Ammon's horn (tissue), 1 donor: Measurements from ENCODE around the gene SDF2L1.
"Not testable (repeated sequence)": the region's sequence is repeated elsewhere in the genome, so short reads cannot be mapped to it uniquely, and the experiment has no call there.

ENCODE experiments used
- DNase-seq: peaks from one replicate; pipeline ENCODE4 v3.0.0-alpha.2; 2016; ENCODE audit warnings: low spot score

Gene SDF2L1

DNA sequence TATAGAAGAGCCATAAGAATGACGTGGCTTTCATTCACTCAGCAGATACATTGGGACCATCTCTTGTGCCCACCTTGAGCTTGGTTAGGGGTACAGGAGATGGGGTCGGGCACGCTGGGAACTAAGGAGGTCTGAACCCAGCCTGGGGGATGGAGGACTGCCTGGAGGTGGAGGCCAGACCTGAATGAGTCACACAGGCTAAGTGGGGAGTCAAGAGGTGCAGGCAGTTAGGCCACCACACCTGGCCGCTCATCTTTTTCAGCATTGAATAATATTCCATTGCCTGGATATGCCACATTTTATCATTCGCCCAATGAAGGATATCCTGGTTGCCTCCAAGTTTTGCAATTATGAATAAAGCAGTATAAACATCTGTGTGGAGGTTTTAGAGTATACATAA, 19.9 kb downstream of the SDF2L1 start:
- no peak for DNase-seq

DNA sequence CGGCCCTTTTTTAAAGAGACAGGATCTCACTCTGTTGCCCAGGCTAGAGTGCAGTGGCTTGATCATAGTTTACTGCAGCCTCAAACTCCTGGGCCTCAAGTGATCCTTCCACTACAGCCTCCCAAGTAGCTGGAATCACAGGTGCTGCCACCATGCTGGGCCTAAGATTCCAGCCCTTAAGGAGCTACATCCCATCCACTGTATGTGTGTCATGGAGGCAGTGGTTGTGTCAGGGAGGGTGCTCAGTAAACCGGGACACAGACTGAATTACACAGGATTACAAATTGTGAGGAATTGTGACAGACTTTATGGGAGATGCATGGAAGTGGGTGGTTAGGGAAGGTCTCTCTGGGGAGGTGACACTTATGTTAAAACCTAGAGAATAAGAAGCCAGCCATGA, 21.6 kb downstream of the SDF2L1 start:
- no peak for DNase-seq

DNA sequence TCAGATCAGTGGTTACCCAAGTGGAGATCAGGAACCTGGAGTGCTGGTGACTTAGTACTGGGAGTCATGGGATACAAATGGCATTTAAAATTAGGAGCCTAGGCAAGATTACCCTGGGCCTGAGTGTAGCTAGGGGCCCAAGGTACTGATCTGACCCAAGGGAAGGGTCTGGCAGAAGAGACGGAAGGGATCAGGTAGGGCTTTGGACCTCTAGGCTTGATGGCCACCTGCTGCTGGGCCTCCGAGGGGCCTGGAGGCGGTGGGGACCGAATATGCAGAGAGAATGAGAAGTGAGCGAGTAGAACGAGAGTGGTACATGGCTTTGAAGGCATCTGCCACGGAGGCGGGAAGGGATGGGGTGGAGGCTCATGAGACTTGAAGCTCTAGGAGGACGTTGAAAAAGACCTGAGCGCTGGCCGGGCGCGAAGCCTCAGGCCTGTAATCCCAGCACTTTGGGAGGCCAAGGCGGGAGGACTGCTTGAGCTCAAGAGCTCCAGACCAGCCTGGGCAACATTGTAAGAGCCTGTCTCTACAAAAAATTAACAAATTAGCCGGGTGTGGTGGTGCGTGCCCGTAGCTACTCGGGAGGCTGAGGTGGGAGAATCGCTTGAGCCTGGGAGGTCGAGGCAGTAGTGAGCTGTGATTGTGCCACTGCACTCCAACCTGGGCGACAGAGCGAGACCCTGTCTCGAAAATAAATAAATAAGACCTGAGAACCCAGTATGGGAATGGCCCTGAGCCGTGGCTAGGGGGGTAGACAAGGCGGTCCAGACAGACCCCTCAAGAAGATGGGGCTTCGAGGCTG, 23.1 kb downstream of the SDF2L1 start:
- DNase-seq, result no peak

DNA sequence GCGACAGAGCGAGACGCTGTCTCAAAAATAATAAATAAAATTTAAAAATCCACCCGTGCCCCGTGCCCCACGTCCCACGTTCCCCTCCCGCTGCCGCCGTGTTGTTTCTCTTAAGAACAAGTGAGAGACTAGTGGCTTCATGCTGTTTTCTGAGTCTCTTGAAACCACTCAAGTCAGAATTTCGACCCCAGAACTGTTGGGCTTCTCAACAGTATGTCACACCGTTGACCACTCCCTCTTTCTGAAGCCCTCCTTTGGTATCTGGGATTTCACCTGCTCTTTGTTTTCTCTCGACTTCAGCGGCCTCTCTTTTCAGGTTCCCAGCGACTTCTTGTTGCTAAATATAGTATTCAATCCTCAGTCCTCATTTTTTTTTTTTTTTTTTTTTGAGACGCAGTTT, 24.7 kb downstream of the SDF2L1 start:
- DNase-seq, result no peak

DNA sequence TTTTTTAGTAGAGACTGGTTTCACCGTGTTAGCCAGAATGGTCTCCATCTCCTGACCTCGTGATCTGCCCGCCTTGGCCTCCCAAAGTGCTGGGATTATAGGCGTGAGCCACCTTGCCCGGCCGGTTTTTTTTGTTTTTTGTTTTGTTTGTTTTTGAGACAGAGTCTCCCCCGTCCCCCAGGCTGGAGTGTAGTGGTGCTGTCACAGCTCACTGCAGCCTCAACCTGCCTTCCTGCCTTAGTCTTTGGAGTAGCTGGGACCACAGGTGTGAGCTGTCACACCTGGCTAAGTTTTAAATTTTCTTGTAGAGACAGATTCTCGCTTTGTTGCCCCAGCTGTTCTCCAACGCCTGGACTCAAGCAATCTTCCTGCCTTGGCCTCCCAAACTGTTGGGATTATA, 26.9 kb downstream of the SDF2L1 start:
- no peak for DNase-seq

DNA sequence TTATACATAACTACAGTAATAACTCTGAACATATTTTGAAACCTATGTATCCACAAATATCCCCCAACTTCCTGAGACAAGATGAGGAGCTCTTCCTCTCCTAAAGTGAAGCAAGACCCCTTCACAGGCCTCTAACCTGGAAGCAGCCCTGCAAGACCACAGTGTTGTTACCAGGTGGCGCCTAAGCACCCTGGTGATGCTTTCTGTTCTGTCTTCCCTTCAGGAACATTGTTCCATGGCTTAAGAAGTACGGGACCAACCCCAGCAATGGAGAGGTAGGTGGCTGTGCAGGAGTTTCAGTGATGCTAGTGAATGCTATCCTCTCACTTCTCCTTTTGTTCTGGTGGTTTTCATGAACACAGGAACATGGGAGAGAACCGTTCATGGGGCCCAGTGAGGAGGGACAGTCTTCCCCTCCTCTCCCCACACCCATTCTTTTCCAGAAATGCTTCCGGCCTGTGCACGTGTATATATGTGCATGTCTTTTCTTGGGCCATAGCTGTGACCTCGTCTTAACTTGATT, 30.1 kb downstream of the SDF2L1 start:
- DNase-seq, result no peak

DNA sequence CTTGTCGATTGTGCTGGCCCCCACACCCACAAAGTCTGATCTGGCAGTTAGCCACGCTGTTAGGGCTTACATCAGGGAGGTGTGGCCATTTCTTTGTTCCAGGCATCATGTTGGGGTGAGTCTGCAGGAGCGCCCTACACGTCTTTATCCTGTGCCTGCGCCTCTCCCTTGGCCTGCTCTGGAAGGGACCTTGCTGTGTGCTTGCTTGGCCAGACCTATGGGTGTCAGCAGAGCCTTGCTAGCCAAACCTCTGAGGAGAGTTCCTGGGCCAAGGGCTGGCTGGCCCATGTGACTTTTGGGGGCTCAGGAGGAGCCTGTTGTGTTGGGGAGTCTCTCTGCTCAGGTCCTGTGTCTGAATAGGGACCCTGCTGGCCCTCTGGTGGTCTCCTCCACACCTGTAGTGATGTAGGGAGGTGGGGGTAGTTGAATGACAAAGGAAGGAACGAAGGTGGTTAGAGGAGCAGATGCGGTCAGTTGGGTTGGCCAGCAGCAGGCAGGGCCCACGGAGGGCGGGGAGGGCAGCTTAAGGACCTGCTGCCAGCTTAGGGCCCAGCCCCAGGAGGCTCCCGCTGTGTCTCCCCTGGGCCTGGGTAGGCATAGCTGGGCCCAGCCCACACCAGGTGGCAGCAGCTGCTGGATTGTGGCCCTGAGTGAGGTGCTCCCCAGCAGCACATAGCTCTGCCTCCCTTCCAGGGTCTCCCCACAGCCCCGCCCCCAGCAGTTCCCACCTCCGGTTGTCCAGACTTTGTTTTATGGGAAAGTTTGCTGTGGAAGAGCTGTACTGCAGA, 31.6 kb downstream of the SDF2L1 start:
- DNase-seq, result no peak

DNA sequence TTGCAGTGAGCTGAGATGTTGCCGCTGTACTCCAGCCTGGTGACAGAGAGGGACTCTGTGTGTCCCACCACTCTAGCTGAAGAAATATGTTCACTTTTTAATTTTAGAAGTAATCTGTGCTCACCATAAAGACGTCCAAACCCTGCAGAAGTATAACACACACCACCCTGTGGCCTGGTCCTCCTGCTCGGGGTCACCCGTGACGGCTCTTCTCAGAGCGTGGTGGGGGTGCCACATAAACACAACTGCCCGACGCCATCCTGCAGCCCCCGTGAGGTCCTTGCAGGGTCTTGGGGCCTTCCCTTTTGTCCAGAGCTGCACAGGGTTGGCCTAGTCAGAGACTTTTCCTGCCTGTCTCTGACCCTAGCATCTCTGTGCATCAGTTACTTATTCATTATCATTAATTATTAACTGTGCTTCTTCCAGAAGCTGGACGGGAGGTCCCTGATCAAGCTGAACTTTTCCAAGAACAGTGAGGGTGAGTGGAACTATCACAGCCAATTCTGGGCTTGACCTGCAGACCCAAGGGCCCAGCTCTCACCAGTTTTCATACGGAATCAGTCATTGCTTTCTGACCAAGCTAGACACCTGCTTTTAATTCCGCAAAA, 32.6 kb downstream of the SDF2L1 start:
- DNase-seq, result no peak

DNA sequence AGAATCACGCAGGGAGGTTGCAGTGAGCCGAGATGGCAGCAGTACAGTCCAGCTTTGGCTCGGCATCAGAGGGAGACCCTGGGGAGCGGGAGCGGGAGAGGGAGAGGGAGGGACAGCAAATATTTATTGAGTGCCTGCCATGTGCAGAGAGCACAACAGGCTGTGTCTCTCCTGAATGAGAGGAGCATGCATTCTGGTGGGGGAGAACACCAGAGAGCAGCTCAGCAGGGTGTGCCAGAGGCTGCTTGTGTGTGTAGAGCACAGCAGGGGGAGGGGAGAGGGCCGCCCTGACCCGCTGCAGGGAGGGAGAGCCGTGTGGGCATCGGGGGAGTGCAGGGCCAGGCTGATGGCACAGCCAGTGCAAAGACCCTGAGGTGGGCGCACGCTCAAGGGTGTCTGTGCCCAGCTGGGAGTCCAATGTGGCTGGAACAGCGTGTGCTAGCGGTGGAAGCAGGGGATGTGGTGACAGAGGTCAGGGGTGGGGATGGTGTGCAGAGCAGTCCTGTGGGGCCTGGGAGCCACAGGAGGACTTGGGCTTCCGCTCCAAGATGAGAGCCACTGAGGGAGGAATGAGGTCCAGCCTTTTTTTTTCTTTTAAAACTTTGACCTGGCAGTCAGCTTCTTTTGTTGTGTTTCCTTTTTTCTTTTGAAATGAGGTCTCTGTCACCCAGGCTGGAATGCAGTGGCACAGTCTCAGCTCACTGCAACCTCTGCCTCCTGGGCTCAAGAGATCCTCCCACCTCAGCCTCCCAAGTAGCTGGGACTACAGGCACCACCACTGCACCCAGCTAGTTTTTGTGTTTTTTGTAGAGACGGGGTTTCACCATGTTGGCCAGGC, 35.7 kb downstream of the SDF2L1 start:
- no peak for DNase-seq

DNA sequence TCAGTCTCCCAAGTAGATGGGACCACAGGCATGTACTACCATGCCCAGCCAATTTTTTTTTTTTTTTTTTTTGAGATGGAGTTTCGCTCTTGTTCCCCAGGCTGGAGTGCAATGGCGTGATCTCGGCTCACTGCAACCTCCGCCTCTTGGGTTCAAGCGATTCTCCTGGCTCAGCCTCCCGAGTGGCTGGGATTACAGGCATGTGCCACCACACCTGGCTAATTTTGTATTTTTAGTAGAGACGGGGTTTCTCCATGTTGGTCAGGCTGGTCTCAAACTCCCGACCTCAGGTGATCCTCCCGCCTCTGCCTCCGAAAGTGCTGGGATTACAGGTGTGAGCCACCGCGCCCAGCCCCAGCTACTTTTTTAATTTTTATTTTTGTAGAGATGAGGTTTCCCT, 36.7 kb downstream of the SDF2L1 start:
- not testable (repeated sequence) for DNase-seq

DNA sequence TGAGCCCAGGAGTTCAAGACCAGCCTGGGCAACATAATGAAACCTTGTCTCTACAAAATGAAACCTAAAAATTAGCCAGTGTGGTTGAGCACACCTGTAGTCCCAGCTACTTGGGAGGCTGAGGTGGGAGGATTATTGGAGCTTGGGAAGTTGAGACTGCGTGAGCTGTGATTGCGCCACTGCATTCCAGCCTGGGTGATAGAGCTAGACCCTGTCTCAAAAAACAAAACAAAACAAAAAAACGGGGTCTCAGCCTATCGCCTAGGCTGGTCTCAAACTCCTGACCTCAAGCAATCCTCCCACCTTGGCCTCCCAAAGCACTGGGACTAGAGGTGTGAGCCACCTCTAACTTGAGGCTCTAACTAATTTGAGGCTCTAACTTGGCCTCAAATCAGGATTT, 37.3 kb downstream of the SDF2L1 start:
- DNase-seq, result no peak

DNA sequence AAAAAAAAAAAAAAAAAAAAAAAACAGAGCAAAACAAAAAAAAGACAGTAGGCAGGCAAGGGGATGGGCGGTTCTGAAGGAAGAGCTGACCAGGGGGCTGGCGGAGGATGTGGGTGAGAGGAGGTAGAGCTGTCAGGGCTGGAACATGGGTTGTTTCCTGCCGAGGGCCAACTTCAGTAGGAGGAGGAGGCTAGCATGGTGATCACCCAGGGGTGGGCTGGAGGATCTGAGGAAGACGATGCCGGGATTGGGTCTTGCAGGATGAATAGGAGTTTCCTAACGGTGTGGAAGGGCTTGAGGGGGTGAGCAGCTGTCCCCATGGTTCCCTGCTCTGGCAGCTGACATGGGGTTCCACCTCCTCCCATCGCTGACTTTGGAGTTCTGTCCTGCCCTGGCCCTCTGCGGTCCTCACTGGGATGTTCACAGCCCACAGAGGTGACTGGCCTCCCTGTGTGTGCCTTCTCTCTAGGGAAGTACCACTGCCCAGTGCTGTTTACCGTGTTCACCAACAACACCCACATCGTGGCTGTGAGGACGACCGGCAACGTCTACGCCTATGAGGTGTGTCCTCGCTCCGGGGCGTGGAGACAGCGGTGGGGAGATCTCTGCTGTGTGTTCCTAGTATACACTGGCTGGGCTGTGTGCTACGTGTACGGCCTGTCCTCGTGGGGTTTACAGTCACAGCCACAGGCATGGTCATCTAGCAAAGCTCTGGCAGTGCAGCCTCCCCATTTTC, 38.9 kb downstream of the SDF2L1 start:
- DNase-seq, result no peak

DNA sequence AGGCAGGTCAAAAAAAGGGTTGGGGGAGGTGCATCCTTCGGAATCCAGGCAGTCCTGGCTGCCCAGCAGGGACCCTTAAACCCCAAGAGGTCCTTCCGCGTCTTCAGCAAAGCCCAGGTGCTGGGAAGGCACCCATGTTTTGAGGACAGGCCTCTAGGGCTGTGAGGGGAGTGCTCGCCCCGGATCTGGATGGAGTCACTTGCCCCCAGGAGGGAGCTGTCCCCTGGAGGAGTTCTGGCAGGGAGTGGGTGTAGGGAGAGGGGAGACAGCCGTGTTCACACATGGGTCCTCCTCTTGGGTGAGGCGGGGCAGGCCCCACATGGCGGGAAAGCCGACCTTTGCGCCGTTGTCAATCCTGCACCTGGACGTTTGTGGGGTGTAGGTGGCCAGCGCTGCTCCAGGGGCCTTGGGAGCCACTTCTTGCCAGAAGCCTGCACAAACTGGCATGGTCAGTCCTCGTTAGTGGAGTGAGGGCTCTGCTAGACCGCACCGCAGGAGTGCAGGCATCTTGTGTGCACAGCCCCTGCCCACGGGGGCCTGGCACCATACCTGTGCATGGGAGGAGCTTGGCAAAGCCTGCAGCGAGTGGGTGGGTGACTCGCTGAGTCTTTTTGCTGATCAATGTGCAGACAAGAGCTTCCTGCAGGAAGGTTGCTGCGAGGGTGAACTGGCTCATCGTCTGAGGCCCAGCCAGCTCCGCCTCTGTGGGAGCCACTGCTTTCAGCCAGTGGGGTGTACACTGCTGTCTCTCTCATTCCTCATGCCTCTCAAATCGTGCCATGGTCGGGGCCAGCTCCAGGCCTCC, 39.7 kb downstream of the SDF2L1 start:
- no peak for DNase-seq

DNA sequence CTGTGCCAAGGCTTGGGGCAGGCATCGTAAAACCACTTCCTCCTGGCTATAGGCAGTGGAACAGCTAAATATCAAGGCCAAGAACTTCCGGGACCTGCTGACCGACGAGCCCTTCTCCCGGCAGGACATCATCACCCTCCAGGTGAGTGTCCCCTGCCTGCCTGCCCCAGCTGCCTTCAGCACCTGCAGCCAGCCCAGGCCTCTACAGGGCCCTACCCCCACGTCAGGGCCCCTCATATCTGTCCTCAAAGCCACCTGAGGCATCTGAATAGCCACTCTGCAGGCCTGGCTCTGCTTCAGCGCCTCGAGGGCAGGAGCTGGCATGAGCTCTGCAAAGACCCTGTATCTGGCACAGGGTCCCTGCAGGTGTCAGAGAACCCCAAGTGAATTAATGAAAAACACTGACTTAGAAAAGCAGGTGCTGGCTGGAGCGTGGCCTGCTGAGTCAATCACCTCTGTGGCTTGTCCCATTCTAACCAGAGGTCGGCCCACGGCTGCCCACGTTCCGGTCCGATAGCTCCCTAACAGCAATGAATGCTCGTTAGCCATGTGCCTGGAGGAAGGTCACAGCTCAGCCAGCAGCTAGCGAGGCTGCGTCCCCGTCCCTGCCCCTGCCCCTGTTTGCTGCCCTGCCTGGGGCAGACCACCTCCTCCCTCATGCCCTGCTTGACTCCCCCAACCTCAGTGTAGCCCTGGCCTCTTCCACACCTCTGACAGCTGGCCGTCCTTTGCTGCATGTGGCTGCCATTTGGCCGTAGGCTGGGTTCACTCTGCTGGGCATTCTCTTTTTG, 40.5 kb downstream of the SDF2L1 start:
- DNase-seq, result no peak

DNA sequence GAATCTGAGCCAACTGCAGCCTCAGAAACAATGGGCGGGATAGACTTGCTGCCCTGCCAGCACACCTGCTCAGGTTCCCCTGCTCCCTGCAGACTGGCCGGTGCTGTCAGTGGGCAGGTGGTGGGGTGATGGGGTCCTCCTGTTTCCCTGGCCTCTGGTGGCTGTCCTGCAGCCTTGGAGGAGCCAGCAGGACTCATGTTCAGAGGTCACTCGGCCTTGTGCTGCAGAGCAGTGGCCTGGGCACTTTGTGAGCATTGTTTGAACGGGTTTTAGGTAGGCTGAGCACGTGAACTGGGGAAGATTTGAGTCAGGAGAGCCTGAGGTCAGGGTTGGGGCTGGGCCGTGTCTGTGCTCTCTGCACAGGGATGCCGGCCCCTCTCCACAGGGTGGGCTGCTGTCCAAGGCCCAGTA, 41.3 kb downstream of the SDF2L1 start:
- DNase-seq, result no peak

DNA sequence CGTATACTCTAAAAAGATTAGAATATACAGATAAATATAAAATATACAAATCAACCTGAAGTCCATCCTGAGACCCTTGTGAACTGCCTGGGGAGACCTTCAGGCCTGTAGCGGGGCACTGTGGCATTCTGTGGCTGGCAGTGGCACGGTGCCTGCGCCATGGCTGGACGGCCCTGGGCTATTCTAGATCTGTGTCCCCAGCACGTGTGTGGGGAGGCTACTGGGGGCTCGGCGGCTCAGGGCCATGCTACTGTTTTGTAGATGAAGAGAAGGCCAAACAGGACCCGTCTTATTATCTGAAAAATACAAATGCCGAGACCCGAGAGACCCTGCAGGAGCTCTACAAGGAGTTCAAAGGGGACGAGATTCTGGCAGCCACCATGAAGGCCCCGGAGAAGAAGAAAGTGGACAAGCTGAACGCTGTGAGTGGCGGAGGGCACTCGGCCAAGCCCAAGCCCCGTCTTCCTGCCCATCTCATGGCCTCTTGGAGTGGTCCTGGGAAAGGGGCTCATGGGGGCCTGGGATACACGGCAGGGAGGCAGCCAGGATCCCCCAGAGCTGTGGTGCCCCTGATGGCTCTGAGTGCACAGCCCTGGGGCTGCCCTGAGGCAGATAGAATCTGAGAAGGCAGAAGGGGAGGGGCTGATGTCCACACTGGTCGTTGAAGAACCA, 42.5 kb downstream of the SDF2L1 start:
- DNase-seq, result no peak

DNA sequence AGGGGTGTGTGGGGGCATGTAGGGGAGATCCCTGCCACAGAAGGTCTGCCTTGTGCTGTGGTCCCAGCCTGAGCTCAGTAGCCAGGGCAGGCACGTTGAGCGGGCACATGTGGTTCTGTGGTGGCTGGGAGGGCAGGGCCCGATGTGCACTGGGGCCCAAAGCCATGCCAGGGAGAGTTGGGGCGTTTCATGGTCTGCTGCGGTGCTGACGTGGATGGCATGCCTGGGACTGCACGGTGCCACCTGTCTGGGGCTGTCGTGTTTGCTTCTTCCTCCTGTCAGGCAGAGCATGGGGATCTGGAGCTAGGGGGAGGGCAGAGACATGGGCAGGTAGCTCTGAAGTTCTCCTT, 43.0 kb downstream of the SDF2L1 start:
- DNase-seq, result no peak

DNA sequence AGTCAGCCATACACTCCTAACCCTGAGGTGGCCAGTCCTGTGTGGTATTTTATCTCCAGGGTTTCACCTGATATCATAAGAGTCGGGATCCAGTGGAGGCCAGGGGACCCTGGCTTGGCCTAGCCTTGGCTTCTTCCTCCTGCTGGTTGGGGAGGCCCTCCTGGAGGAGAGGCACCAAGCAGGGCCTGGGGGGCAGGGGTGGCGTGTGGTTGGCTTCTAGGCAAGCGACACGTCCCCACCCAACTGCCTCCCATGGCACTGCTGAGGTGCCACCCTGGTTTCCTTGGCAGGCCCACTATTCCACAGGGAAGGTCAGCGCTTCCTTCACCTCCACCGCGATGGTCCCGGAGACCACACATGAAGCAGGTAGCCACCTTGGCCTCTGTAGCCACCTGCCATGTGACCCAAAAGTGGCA, 44.1 kb downstream of the SDF2L1 start:
- no peak for DNase-seq
